SK-N-SH (cell line): ENCODE data around the gene MAP3K5. TPM values are rescaled to one million over a fixed set of nuclear protein-coding genes. Genes with fewer than 3 reads are reported as not detected.
A peak's percentile ranks its signal among the peaks of the same experiment; 100 is the strongest.
"Not testable (repeated sequence)": the region's sequence is repeated elsewhere in the genome, so short reads cannot be mapped to it uniquely, and the experiment has no call there.

Source experiments
- CTCF ChIA-PET: fragments of 300-600, 350-600 bp; formaldehyde crosslinking; extraction: SDS; loops from one replicate; lab custom pipeline; 2021; lab: Yijun Ruan, JAX
- POLR2A ChIA-PET: fragments of 350-600 bp; sonication (Branson Sonifier 250); formaldehyde crosslinking; extraction: SDS; loops from one replicate; lab custom pipeline; 2020; ENCODE audit warnings: antibody characterized with exemption, inconsistent platforms; lab: Yijun Ruan, JAX
- DNase-seq: peaks from one replicate; pipeline ENCODE4 v3.0.0; 2012
- H2AFZ ChIP-seq: fragments of 200-600 bp; sonication (generic); 2 replicates; pipeline ENCODE4 v1.8.1; 2016; ENCODE audit warnings: antibody characterized with exemption, mild to moderate bottlenecking, low read depth
- H3F3A ChIP-seq: fragments of 200-600 bp; sonication (generic); replicated peaks from 2 replicates; pipeline ENCODE3; 2016; ENCODE audit warnings: antibody characterized with exemption, mild to moderate bottlenecking; ENCODE audit not compliant: insufficient read depth
- H3K27ac ChIP-seq, 2 experiments: fragments of 200-500 bp in 1 of 2; fragments of 200-600 bp in 1 of 2; sonication (Bioruptor generic) in 1 of 2; sonication (generic), shearing (Covaris generic) in 1 of 2; 2 replicates each; pipeline versions ENCODE4 v1.5.1 to v1.6.1; 2014 to 2016; ENCODE audit warnings: low read depth in 2 of 2, inconsistent platforms in 1 of 2, low read length in 1 of 2, mild to moderate bottlenecking in 1 of 2, mixed read lengths in 1 of 2
- H3K27me3 ChIP-seq: fragments of 200-600 bp; sonication (generic), shearing (Covaris generic); 2 replicates; pipeline ENCODE4 v1.6.1; 2016; ENCODE audit warnings: mixed run types; ENCODE audit not compliant: insufficient read depth
- H3K36me3 ChIP-seq, 2 experiments: fragments of 200-500 bp in 1 of 2; fragments of 200-600 bp in 1 of 2; sonication (Bioruptor generic) in 1 of 2; sonication (generic) in 1 of 2; replicated peaks in 1 of 2; 2 replicates each; pipeline versions ENCODE3 to v1.5.1; 2014 to 2016; ENCODE audit warnings: low read length in 1 of 2, mild to moderate bottlenecking in 1 of 2; ENCODE audit not compliant: insufficient read depth in 2 of 2, control insufficient read depth in 1 of 2
- H3K4me1 ChIP-seq, 2 experiments: fragments of 200-500 bp in 1 of 2; fragments of 200-600 bp in 1 of 2; sonication (Bioruptor generic) in 1 of 2; sonication (generic), shearing (Covaris generic) in 1 of 2; 2 replicates each; pipeline versions ENCODE4 v1.5.1 to v1.6.1; 2014 to 2016; ENCODE audit warnings: low read depth in 1 of 2, low read length in 1 of 2, mixed run types in 1 of 2; ENCODE audit not compliant: insufficient read depth in 2 of 2, control insufficient read depth in 1 of 2
- H3K4me2 ChIP-seq: fragments of 200-600 bp; sonication (generic), shearing (Covaris generic); 2 replicates; pipeline ENCODE4 v1.6.1; 2017; ENCODE audit warnings: mixed run types
- H3K4me3 ChIP-seq, 2 experiments: fragments of 200-500 bp in 1 of 2; fragments of 200-600 bp in 1 of 2; sonication (Bioruptor generic) in 1 of 2; sonication (generic), shearing (Covaris generic) in 1 of 2; 2 replicates each; pipeline versions ENCODE4 v1.5.1 to v1.8.1; 2014 to 2016; ENCODE audit warnings: low read depth in 2 of 2, inconsistent platforms in 1 of 2, low read length in 1 of 2, mild to moderate bottlenecking in 1 of 2, mixed read lengths in 1 of 2, moderate library complexity in 1 of 2
- H3K79me2 ChIP-seq: fragments of 200-600 bp; sonication (generic); 2 replicates; pipeline ENCODE4 v1.8.1; 2017; ENCODE audit warnings: mild to moderate bottlenecking; ENCODE audit not compliant: insufficient read depth
- H3K9ac ChIP-seq: fragments of 200-600 bp; sonication (generic); 2 replicates; pipeline ENCODE4 v1.6.1; 2017; ENCODE audit warnings: mixed run types
- H3K9me2 ChIP-seq: fragments of 200-600 bp; sonication (generic); 2 replicates; pipeline ENCODE4 v1.6.1; 2017; ENCODE audit warnings: mixed run types
- H3K9me3 ChIP-seq: fragments of 200-600 bp; sonication (generic); 2 replicates; pipeline ENCODE4 v1.6.1; 2017; ENCODE audit warnings: mixed run types, mild to moderate bottlenecking, moderate library complexity
- H4K20me1 ChIP-seq: fragments of 200-600 bp; sonication (generic); 2 replicates; pipeline ENCODE4 v1.6.1; 2017; ENCODE audit warnings: mild to moderate bottlenecking, mixed run types; ENCODE audit not compliant: insufficient read depth
- CTCF ChIP-seq: fragments of 200-600 bp; sonication (generic); IDR thresholded peaks from 2 replicates; pipeline ENCODE4 v1.6.1; 2017; ENCODE audit warnings: antibody characterized with exemption, mild to moderate bottlenecking, moderate library complexity
- EP300 ChIP-seq, 2 experiments: IDR thresholded peaks; 2 replicates each; pipeline versions ENCODE4 v1.4.0 to v1.6.1; 2012; ENCODE audit warnings: borderline replicate concordance in 1 of 2, low read depth in 1 of 2, low read length in 1 of 2
- FOXJ3 ChIP-seq: sonication (generic); formaldehyde crosslinking; IDR thresholded peaks from 2 replicates; pipeline ENCODE4 v1.5.1; 2020; ENCODE audit warnings: mild to moderate bottlenecking, missing genetic modification reagents
- GATA2 ChIP-seq: sonication (generic); formaldehyde crosslinking; IDR thresholded peaks from 2 replicates; pipeline ENCODE4 v1.5.0; 2020; ENCODE audit warnings: mild to moderate bottlenecking, missing genetic modification reagents
- MAX ChIP-seq: IDR thresholded peaks from 2 replicates; pipeline ENCODE4 v1.4.0; 2012; ENCODE audit warnings: low read depth
- MEF2A ChIP-seq: IDR thresholded peaks from 2 replicates; pipeline ENCODE4 v1.4.0; 2012; ENCODE audit warnings: low read depth, borderline replicate concordance
- NFIC ChIP-seq: IDR thresholded peaks from 2 replicates; pipeline ENCODE4 v1.4.0; 2012; ENCODE audit warnings: borderline replicate concordance
- POLR2AphosphoS5 ChIP-seq: IDR thresholded peaks from 2 replicates; pipeline ENCODE4 v1.6.1; 2012; ENCODE audit warnings: low read depth, low read length
- RAD21 ChIP-seq: IDR thresholded peaks from 2 replicates; pipeline ENCODE4 v1.6.1; 2012; ENCODE audit warnings: mild to moderate bottlenecking, low read length
- RCOR1 ChIP-seq: fragments of 150-350 bp; IDR thresholded peaks from 2 replicates; pipeline ENCODE4 v1.6.1; 2017; ENCODE audit warnings: antibody characterized with exemption, low read length
- SIN3A ChIP-seq: IDR thresholded peaks from 2 replicates; pipeline ENCODE4 v1.6.1; 2012; ENCODE audit warnings: low read depth, mild to moderate bottlenecking, low read length, moderate library complexity, borderline replicate concordance
- SMC3 ChIP-seq: IDR thresholded peaks from 2 replicates; pipeline ENCODE4 v1.6.1; 2012; ENCODE audit warnings: low read depth, low read length, improper control_type of control experiment
- ZBTB33 ChIP-seq: IDR thresholded peaks from 2 replicates; pipeline ENCODE4 v1.4.0; 2012; ENCODE audit warnings: low read depth, borderline replicate concordance
- WGBS: methylation state at CpG from one replicate; pipeline ENCODE4 v1.1.6; 2017; ENCODE audit warnings: low lambda C conversion rate; 5-methylcytosine and 5-hydroxymethylcytosine counted together
- polyA plus RNA-seq, 3 experiments: library from polyadenylated mRNA; depleted of rRNA; stranded (reverse); fragments of >200 nt; gene quantifications; 2 replicates each; pipeline ENCODE4 v1.2.3, GENCODE V29; 2012
- TF ChIP-seq, protein P1 (sequence below): fragments of 150-350 bp; IDR thresholded peaks from 2 replicates; pipeline ENCODE4 v1.6.1; 2017; ENCODE audit warnings: antibody characterized with exemption, low read length, low read depth, borderline replicate concordance

The MAP3K5 gene
- polyA plus RNA-seq, 1 of the 3 experiments (the other 2 are of a cell fraction): 1.4 TPM

GRCh38 chr6:136761227-136761922 is 30.9 kb downstream of the MAP3K5 start:
- H3K4me3 ChIP-seq: peak overlapping the region in 1 of 2 experiments; percentile 18; a peak in 2 of 4 replicates
- TF ChIP-seq GATA2: peak; percentile 67; the same call in 1 of the 2 replicates
- TF ChIP-seq POLR2AphosphoS5: no peak
- TF ChIP-seq, all 33 proteins: peak for 1
- Histone ChIP-seq H3K9me2 (no peaks in the 10 kb centered on the region), H2AFZ (peak overlapping the region; percentile 7; the same call in 1 of the 2 replicates), H3K9me3 (no peaks in the 10 kb centered on the region), H3K27me3 (no peaks in the 10 kb centered on the region), H3K79me2 (peaks cover 33% of the 10 kb centered on the region), H3K9ac (no peak overlapping the region), H3F3A (no peaks in the 10 kb centered on the region), H3K27ac (peak overlapping the region; percentile 64 to 76), H3K36me3 (no peaks in the 10 kb centered on the region), H3K4me1 (peaks cover 8 to 16% of the 10 kb centered on the region in 2 experiments; a peak in 3 of 4 replicates), H4K20me1 (no peaks in the 10 kb centered on the region), H3K4me2 (peak overlapping the region; percentile 81)
- ChIA-PET POLR2A (interaction anchor here (0.6 kb wide), 1 partner anchor 12 kb away, joined by 4 read pairs; no protein-coding TSS in a partner anchor), CTCF (interaction anchor here (0.6 to 3.3 kb wide), 4 partner anchors 31 to 553 kb away, joined by 4 to 18 read pairs (median 5); partner anchors contain the start of gene MAP3K5)
- DNase-seq: peak; percentile 39
- 50% methylated on average over 9 of the region's 9 CpGs for WGBS

- H3K9me2 ChIP-seq, H4K20me1 ChIP-seq, POLR2A ChIA-PET, H2AFZ ChIP-seq, H3K9me3 ChIP-seq, DNase-seq, H3K27me3 ChIP-seq, H3K4me3 ChIP-seq, H3F3A ChIP-seq, H3K9ac ChIP-seq, H3K36me3 ChIP-seq: not testable (repeated sequence)
- H3K4me2 ChIP-seq: peak overlapping the region; percentile 81; the same call in 1 of the 2 replicates
- H3K4me1 ChIP-seq: peaks cover 8 to 16% of the 10 kb centered on the region in 2 experiments; a peak in 3 of 4 replicates
- CTCF ChIA-PET: interaction anchor here (0.6 to 3.3 kb wide), 2 partner anchors 31 to 181 kb away, joined by 4 to 18 read pairs; partner anchors contain the start of gene MAP3K5
- peaks cover 30% of the 10 kb centered on the region for H3K79me2 ChIP-seq
- peak overlapping the region; percentile 64 to 76; a peak in 3 of 4 replicates for H3K27ac ChIP-seq
- 91% methylated on average over 3 of the region's 5 CpGs for WGBS
Observed at GRCh38 chr6:136760781-136761180, 31.5 kb downstream of the MAP3K5 start.

GRCh38 chr6:136757150-136757549 is 35.1 kb downstream of the MAP3K5 start:
- Histone ChIP-seq H3K79me2 (peaks cover 18% of the 10 kb centered on the region; the same call in 1 of the 2 replicates), H3F3A (no peaks in the 10 kb centered on the region), H3K27ac (no peak overlapping the region), H3K4me2 (no peak overlapping the region), H3K9me2 (no peaks in the 10 kb centered on the region), H3K4me3 (no peak overlapping the region), H3K9me3 (no peaks in the 10 kb centered on the region), H3K36me3 (no peaks in the 10 kb centered on the region), H4K20me1 (no peaks in the 10 kb centered on the region), H3K4me1 (peaks cover 8 to 10% of the 10 kb centered on the region in 2 experiments; a peak in 3 of 4 replicates), H3K27me3 (no peaks in the 10 kb centered on the region), H3K9ac (no peak overlapping the region), H2AFZ (no peak overlapping the region)
- ChIA-PET POLR2A (no interaction called here), CTCF (no interaction called here)
- 93% methylated on average over 2 of the region's 2 CpGs for WGBS
- DNase-seq: no peak
- no peak for TF ChIP-seq ZBTB33
- TF ChIP-seq SIN3A: no peak
- TF ChIP-seq EP300 (IDR thresholded peaks at IDR 0.05; ENCODE audit: borderline replicate concordance in 1 of 2, low read depth in 1 of 2, low read length in 1 of 2): no peak
- TF ChIP-seq SMC3: no peak
- TF ChIP-seq, protein P1, sequence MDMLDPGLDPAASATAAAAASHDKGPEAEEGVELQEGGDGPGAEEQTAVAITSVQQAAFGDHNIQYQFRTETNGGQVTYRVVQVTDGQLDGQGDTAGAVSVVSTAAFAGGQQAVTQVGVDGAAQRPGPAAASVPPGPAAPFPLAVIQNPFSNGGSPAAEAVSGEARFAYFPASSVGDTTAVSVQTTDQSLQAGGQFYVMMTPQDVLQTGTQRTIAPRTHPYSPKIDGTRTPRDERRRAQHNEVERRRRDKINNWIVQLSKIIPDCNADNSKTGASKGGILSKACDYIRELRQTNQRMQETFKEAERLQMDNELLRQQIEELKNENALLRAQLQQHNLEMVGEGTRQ: no peak
- no peak for TF ChIP-seq RAD21
- no peak for TF ChIP-seq RCOR1
- TF ChIP-seq MAX: no peak
- no peak for TF ChIP-seq NFIC
- no peak for TF ChIP-seq CTCF
- TF ChIP-seq MEF2A: no peak
- TF ChIP-seq FOXJ3 (CRISPR knock-in tag): no peak
